Measurements from ENCODE around the gene KCNN3.

Gene KCNN3

GRCh38 chr1:154747740-154748404 is 122.2 kb downstream of the KCNN3 start:
- peak in 3 of 5 donors; percentile 18 to 83 (median 21) for DNase-seq

- no peak for DNase-seq
Observed at GRCh38 chr1:154747380-154747739, 122.7 kb downstream of the KCNN3 start.

GRCh38 chr1:154746622-154747299 is 123.3 kb downstream of the KCNN3 start:
- no peak for DNase-seq

GRCh38 chr1:154745750-154746425 is 124.2 kb downstream of the KCNN3 start:
- DNase-seq: no peak

GRCh38 chr1:154745286-154745731 is 124.8 kb downstream of the KCNN3 start:
- peak in 1 of 5 donors; percentile 84 for DNase-seq

GRCh38 chr1:154744352-154745035 is 125.6 kb downstream of the KCNN3 start:
- no peak for DNase-seq

GRCh38 chr1:154743526-154744036 is 126.5 kb downstream of the KCNN3 start:
- no peak for DNase-seq

- DNase-seq: no peak
Observed at GRCh38 chr1:154742606-154743005, 127.5 kb downstream of the KCNN3 start.

GRCh38 chr1:154741741-154742495 is 128.2 kb downstream of the KCNN3 start:
- DNase-seq: no peak

- DNase-seq: no peak
Observed at GRCh38 chr1:154741327-154741726, 128.8 kb downstream of the KCNN3 start.

GRCh38 chr1:154739654-154740053 is 130.4 kb downstream of the KCNN3 start:
- no peak for DNase-seq

- DNase-seq: no peak
Observed at GRCh38 chr1:154736841-154737240, 133.2 kb downstream of the KCNN3 start.

- no peak for DNase-seq
Observed at GRCh38 chr1:154735804-154736168, 134.3 kb downstream of the KCNN3 start.

GRCh38 chr1:154735061-154735803 is 134.8 kb downstream of the KCNN3 start:
- DNase-seq: no peak

- no peak for DNase-seq
Observed at GRCh38 chr1:154733621-154734020, 136.5 kb downstream of the KCNN3 start.

- DNase-seq: no peak
Observed at GRCh38 chr1:154730986-154731489, 139.0 kb downstream of the KCNN3 start.

GRCh38 chr1:154730259-154730658 is 139.8 kb downstream of the KCNN3 start:
- no peak for DNase-seq

GRCh38 chr1:154729577-154729976 is 140.5 kb downstream of the KCNN3 start:
- DNase-seq: peak in 1 of 5 donors; percentile 51

GRCh38 chr1:154729031-154729442 is 141.0 kb downstream of the KCNN3 start:
- DNase-seq: no peak

- DNase-seq: no peak
Observed at GRCh38 chr1:154726896-154727753, 143.0 kb downstream of the KCNN3 start.

Data from T-helper 1 cell (primary cell).